GM10847 (cell line): ENCODE data around the gene BCAS1.

Experiments used
- POLR2A ChIP-seq: IDR thresholded peaks from 2 replicates; pipeline ENCODE4 v1.6.1; 2011; ENCODE audit not compliant: insufficient read length; ENCODE audit errors: extremely low read depth

BCAS1 gene

DNA sequence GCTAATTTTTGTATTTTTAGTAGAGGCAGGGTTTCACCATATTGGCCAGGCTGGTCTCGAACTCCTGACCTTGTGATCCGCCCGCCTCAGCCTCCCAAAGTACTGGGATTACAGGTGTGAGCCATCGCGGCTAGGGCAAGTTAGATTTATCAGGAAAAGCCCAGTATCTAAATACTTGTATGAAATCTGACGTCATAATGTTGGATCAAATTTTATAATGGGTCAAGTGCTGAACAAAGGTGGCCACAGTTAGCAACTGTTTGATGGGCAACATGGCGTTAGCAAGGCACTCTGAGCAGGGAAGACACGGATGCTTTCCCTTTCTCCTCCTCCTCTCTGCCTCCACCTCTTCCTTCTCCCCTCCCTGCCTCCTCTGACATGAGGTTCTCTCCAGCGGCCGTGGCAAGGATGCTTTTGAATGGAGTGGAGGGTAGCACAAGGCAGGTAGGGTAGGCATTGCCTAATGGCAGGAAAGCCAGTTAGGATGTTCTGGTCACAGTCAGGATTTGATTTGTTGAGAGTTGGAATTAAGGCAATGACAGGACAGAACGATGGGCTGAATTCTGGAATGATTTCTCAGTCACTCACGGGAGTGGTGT lies 149.6 kb downstream of the BCAS1 start:
- TF ChIP-seq POLR2A = no peak

GRCh38 chr20:53919886-53920285 lies 150.5 kb downstream of the BCAS1 start:
- TF ChIP-seq POLR2A = no peak

GRCh38 chr20:53918949-53919361 lies 151.4 kb downstream of the BCAS1 start:
- TF ChIP-seq POLR2A = no peak

GRCh38 chr20:53918020-53918311 lies 152.4 kb downstream of the BCAS1 start:
- no peak for TF ChIP-seq POLR2A

GRCh38 chr20:53917145-53918019 lies 153.0 kb downstream of the BCAS1 start:
- TF ChIP-seq POLR2A = no peak

DNA sequence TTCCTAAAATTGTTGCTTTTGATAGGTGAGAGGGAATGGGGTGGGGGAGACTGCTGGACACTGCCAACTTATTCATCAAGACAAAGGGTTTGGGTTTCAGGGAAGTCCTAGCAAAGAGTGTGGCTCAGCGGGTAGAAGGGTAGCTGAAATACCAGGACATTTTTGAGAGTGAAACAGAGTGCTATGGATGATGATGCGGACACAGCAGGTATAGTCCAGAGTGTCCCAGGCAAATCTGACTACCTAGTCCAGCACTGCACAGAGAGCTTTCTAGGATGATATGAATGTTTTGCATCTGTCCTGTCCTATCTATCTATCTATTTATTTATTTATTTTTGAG lies 154.3 kb downstream of the BCAS1 start:
- TF ChIP-seq POLR2A = no peak

DNA sequence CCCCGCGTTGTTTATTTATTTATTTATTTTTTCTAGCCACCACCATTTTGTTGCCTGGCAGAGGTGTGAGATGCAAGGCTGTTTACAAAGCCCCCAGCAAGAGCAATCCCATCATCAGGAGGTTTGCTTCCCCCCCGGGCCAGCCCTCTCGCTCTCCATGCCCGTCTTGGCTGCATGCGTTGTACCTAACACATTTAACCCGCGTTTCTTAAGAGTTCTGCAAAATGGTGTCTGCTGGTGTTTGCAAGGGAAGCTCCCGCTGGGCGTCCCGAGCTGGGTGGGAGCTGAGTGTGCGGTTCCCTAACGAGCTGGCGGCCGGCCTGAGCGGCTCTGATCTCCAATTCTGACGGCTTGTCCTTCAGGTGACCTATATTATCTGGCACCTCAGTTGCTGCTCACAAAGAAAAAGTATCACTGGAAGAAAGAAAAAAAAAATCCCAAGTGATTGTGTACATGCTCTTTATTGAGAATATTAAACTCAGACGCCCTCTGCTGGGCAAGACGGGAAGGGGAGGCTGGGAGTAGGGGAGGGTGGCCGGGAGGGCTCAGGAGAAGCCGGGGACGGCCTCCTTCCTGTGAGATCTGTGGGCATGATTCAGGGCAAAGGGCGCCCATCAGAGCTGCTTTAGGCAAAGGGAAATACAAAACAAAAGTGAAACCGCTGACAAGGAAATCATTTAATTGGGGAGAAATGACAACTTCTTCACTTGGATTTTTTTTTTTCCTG lies 154.8 kb downstream of the BCAS1 start:
- no peak for TF ChIP-seq POLR2A

GRCh38 chr20:53914781-53915445 lies 155.5 kb downstream of the BCAS1 start:
- TF ChIP-seq POLR2A = no peak

DNA sequence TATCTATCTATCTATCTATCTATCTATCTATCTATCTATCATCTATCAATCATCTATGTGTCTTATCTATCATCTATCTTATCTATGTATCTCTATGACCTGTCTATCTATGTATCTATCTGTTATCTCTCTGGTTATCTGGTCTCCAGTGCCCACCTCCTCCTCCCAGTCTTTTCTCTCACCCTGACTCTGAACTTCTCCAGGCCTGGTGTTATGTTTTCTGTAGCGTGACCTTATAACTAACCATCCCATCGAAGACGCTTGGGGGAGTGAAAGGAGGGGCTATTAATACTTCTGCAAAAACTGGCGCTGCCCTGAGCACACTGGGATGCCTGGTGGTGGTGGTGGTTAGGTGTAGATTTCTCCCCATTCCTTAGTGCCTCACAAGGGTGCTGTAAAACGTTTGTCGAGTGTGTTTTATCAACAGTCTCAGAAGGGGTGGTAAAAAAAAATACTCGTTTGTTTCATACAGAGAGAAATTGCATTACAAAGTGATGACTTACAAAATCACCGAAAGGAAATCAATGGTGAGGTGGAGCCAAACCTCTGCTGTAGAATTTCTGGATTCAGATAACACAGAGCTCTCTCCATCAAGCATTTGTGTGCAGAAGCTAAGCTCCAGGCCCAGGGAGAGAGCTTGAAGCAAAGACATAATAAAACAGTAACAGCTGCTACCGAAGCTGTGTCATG lies 156.2 kb downstream of the BCAS1 start:
- no peak for TF ChIP-seq POLR2A

DNA sequence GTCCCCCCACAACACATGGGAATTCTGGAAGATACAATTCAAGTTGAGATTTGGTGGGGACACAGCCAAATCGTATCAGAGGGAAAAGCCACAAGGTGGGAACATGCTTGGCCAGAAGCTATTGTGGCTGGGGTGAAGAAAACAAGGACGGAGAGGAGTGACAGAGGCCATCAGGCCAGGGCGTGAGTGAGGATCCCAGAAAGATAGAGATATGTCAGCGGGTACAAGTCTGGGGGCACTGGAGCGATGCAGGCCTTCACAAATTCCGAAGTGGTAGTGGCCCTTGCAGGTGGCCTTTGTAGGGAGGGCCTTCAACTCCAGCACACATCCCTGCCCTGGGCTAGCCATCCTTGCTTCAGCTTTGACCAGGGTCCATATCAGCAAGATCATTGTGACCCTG lies 159.1 kb downstream of the BCAS1 start:
- no peak for TF ChIP-seq POLR2A

DNA sequence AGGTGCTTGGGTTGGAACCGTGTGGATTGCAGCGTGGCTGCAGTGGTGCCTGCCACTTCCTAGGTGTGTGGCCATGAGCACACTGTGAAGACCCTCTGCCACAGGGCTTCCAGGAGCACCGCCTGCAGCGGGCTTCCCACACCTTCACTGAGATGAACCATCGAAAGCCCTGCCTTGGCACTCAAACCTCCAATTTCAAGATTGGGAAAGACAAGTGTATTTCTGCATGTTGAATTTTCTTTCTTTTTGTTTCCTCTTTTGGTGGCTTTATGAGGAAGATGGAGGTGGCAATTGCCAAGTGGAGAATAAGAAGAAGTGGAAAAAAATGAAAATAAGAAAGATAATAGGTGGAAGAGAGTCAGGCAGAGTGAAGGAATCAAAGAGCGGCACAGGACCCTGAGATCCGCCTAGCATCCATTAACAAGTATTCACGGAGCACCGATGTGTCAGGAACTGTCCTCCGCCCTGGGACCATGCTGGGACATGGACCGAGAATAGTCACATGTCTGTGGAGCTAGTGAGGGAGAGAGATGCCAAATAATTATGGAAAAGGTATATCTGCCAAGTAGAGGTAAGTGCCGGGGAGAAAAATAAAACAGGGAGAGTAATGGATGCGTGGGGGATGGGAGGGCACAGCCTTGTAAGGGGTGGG lies 159.9 kb downstream of the BCAS1 start:
- no peak for TF ChIP-seq POLR2A

GRCh38 chr20:53907968-53908751 lies 162.2 kb downstream of the BCAS1 start:
- no peak for TF ChIP-seq POLR2A

GRCh38 chr20:53905820-53906191 lies 164.6 kb downstream of the BCAS1 start:
- TF ChIP-seq POLR2A = no peak
